Liver (tissue), 9 donors: ENCODE data around the gene ANKRD44. TPM values are rescaled to one million over a fixed set of nuclear protein-coding genes. Genes with fewer than 3 reads are reported as not detected.

ENCODE experiments used
- DNase-seq: peaks from one replicate; pipeline ENCODE4 v3.0.0-alpha.2; 2017; ENCODE audit warnings: low spot score
- H3K27ac ChIP-seq, 2 donors: one replicate each; pipeline ENCODE4 v1.7.0; 2013; ENCODE audit warnings: inconsistent platforms in 2 of 2, low read length in 2 of 2, control low read depth in 1 of 2, low read depth in 1 of 2, mild to moderate bottlenecking in 1 of 2
- H3K27me3 ChIP-seq, 4 donors: one replicate each; pipeline versions ENCODE4 v1.6.1 to v1.7.0; 2013; ENCODE audit warnings: low read length in 3 of 4, inconsistent platforms in 1 of 4, mild to moderate bottlenecking in 1 of 4, moderate library complexity in 1 of 4; ENCODE audit not compliant: control insufficient read depth in 4 of 4, insufficient read depth in 4 of 4
- H3K36me3 ChIP-seq, 4 donors: one replicate each; pipeline versions ENCODE4 v1.6.1 to v1.7.0; 2013; ENCODE audit warnings: low read length in 3 of 4, mild to moderate bottlenecking in 3 of 4, low read depth in 1 of 4, moderate library complexity in 1 of 4; ENCODE audit not compliant: control insufficient read depth in 4 of 4, insufficient read depth in 3 of 4
- H3K4me1 ChIP-seq, 4 donors: one replicate each; pipeline versions ENCODE4 v1.6.1 to v1.7.0; 2013; ENCODE audit warnings: low read length in 3 of 4, mild to moderate bottlenecking in 3 of 4, moderate library complexity in 1 of 4; ENCODE audit not compliant: control insufficient read depth in 4 of 4, insufficient read depth in 4 of 4
- H3K4me3 ChIP-seq, 3 donors: one replicate each; pipeline versions ENCODE4 v1.6.1 to v1.7.0; 2013; ENCODE audit warnings: low read length in 3 of 3, control low read depth in 1 of 3, low read depth in 1 of 3, mild to moderate bottlenecking in 1 of 3
- H3K9ac ChIP-seq, 2 donors: one replicate each; pipeline ENCODE4 v1.7.0; 2013; ENCODE audit warnings: low read length in 2 of 2, mild to moderate bottlenecking in 2 of 2, moderate library complexity in 2 of 2, control low read depth in 1 of 2, low read depth in 1 of 2
- H3K9me3 ChIP-seq, 4 donors: one replicate each; pipeline versions ENCODE4 v1.6.1 to v1.7.0; 2013; ENCODE audit warnings: low read length in 3 of 4; ENCODE audit not compliant: control insufficient read depth in 4 of 4
- ATF3 ChIP-seq: IDR thresholded peaks from 2 replicates; pipeline ENCODE4 v1.6.1; 2016; ENCODE audit warnings: antibody characterized with exemption
- EGR1 ChIP-seq, 2 donors: IDR thresholded peaks; 2 replicates each; pipeline ENCODE4 v1.6.1; 2016 to 2018; ENCODE audit warnings: antibody characterized with exemption in 2 of 2, low read depth in 2 of 2
- FOXA1 ChIP-seq: IDR thresholded peaks from 2 replicates; pipeline ENCODE4 v1.6.1; 2016; ENCODE audit warnings: antibody characterized with exemption
- GABPA ChIP-seq, 2 donors: IDR thresholded peaks in 1 of 2; conservative IDR thresholded peaks in 1 of 2; 2 replicates each; pipeline ENCODE4 v1.6.1; 2016; ENCODE audit warnings: antibody characterized with exemption in 2 of 2, mild to moderate bottlenecking in 1 of 2, moderate library complexity in 1 of 2
- HNF4A ChIP-seq, 2 donors: conservative IDR thresholded peaks; 2 replicates each; pipeline ENCODE4 v1.6.1; 2016; ENCODE audit warnings: antibody characterized with exemption in 2 of 2, mild to moderate bottlenecking in 2 of 2
- HNF4G ChIP-seq: IDR thresholded peaks from 2 replicates; pipeline ENCODE4 v1.6.1; 2016; ENCODE audit warnings: antibody characterized with exemption
- JUND ChIP-seq, 2 donors: IDR thresholded peaks; 2 replicates each; pipeline ENCODE4 v1.6.1; 2016; ENCODE audit warnings: antibody characterized with exemption in 2 of 2
- MAX ChIP-seq: IDR thresholded peaks from 2 replicates; pipeline ENCODE4 v1.6.1; 2016; ENCODE audit warnings: antibody characterized with exemption
- RAD21 ChIP-seq, 2 donors: IDR thresholded peaks; 2 replicates each; pipeline ENCODE4 v1.6.1; 2016; ENCODE audit warnings: antibody characterized with exemption in 2 of 2, mild to moderate bottlenecking in 2 of 2
- REST ChIP-seq: IDR thresholded peaks from 2 replicates; pipeline ENCODE4 v1.6.1; 2016; ENCODE audit warnings: antibody characterized with exemption, mild to moderate bottlenecking
- SP1 ChIP-seq: IDR thresholded peaks from 2 replicates; pipeline ENCODE4 v1.6.1; 2018; ENCODE audit warnings: antibody characterized with exemption, mild to moderate bottlenecking
- TAF1 ChIP-seq: conservative IDR thresholded peaks from 2 replicates; pipeline ENCODE4 v1.6.1; 2016; ENCODE audit warnings: antibody characterized with exemption, mild to moderate bottlenecking
- ZBTB33 ChIP-seq: IDR thresholded peaks from 2 replicates; pipeline ENCODE4 v1.6.1; 2016; ENCODE audit warnings: antibody characterized with exemption
- WGBS: extraction: QIAGEN DNeasy Blood & Tissue Kit; methylation state at CpG from one replicate; pipeline ENCODE4 v1.1.7; 2013; 5-methylcytosine and 5-hydroxymethylcytosine counted together
- polyA plus RNA-seq, 2 donors: library from polyadenylated mRNA; stranded (reverse) in 1 of 2; unstranded in 1 of 2; fragments of 200-250 nt in 1 of 2; fragments of >200 nt in 1 of 2; fragmentation: Nextera tagmentation in 1 of 2; extraction: Ambion mirVana in 1 of 2; gene quantifications; one replicate each; pipeline versions ENCODE4 v1.2.1 to v1.2.3, GENCODE V29; 2013 to 2015
- total RNA-seq, 2 donors: library from RNA; depleted of rRNA; stranded (reverse); fragments of >200 nt; gene quantifications; one replicate each; pipeline ENCODE4 v1.2.3, GENCODE V29; 2014
- donor health status: healthy.
- donor health status: healthy.
- donor health status: healthy.
- donor health status: healthy.
- donor health status: healthy.

Gene ANKRD44
- total and polyA plus RNA-seq, 4 donors = 3.8 to 18.2 (median 6.8) TPM

- no peaks in the 10 kb centered on the region for H3K36me3 ChIP-seq
- no peaks in the 10 kb centered on the region for H3K27me3 ChIP-seq
- WGBS = 98% methylated on average over 1 of the region's 1 CpG
- H3K27ac ChIP-seq = no peak overlapping the region
- H3K4me1 ChIP-seq = no peaks in the 10 kb centered on the region
- DNase-seq = no peak
- no peak overlapping the region for H3K4me3 ChIP-seq
- no peak for TF ChIP-seq EGR1 (IDR thresholded peaks at IDR 0.05; ENCODE audit: low read depth in 2 of 2)
- TF ChIP-seq MAX = no peak
- no peak for TF ChIP-seq HNF4A (conservative IDR thresholded peaks at IDR 0.05)
- TF ChIP-seq JUND (IDR thresholded peaks at IDR 0.05) = no peak
- TF ChIP-seq TAF1 = no peak
- no peak for TF ChIP-seq ZBTB33
- no peak for TF ChIP-seq SP1
- TF ChIP-seq RAD21 (IDR thresholded peaks at IDR 0.05) = no peak
- no peak for TF ChIP-seq REST
- no peak for TF ChIP-seq FOXA1
- TF ChIP-seq ATF3 = no peak
- no peak for TF ChIP-seq GABPA (IDR thresholded peaks at IDR 0.05 in 1 of 2, conservative IDR thresholded peaks at IDR 0.05 in 1 of 2)
- TF ChIP-seq HNF4G = no peak
- no peak overlapping the region for H3K9ac ChIP-seq
- H3K9me3 ChIP-seq = no peaks in the 10 kb centered on the region
These were observed 371.2 kb downstream of the ANKRD44 start for GRCh38 chr2:196939371-196939770.

Other genes starting within 250 kb of the ANKRD44 start
- gene SF3B1, start 124.2 kb upstream of the ANKRD44 start, total RNA-seq = 100 to 1,000 TPM; 121 to 180 TPM
- gene SF3B1, start 124.2 kb upstream of the ANKRD44 start, polyA plus RNA-seq = 100 to 1,000 TPM in 1 of 2 donors, 10 to 100 TPM in 1; 44.1 to 156 TPM
- gene COQ10B, start 142.8 kb upstream of the ANKRD44 start, total RNA-seq = 10 to 100 TPM; 18.4 to 22.1 TPM
- 10 to 100 TPM; 12.0 to 14.6 TPM for gene COQ10B, start 142.8 kb upstream of the ANKRD44 start, polyA plus RNA-seq
- 100 to 1,000 TPM; 185 to 305 TPM for gene HSPD1, start 189.1 kb upstream of the ANKRD44 start, total RNA-seq
- 100 to 1,000 TPM; 269 to 490 TPM for gene HSPD1, start 189.1 kb upstream of the ANKRD44 start, polyA plus RNA-seq
- 100 to 1,000 TPM in 1 of 2 donors, 10 to 100 TPM in 1; 88.2 to 155 TPM for gene HSPE1, start 189.6 kb upstream of the ANKRD44 start, total RNA-seq
- gene HSPE1, start 189.6 kb upstream of the ANKRD44 start, polyA plus RNA-seq = 100 to 1,000 TPM; 226 to 347 TPM
- gene MOB4, start 205.3 kb upstream of the ANKRD44 start, total RNA-seq = 10 to 100 TPM; 10.2 to 17.5 TPM
- 10 to 100 TPM in 1 of 2 donors, 1 to 10 TPM in 1; 7.6 to 14.7 TPM for gene MOB4, start 205.3 kb upstream of the ANKRD44 start, polyA plus RNA-seq